GM18498 (cell line): ENCODE data around the gene FDCSP.
A peak's percentile ranks its signal among the peaks of the same experiment; 100 is the strongest.
"Not testable (repeated sequence)": the region's sequence is repeated elsewhere in the genome, so short reads cannot be mapped to it uniquely, and the experiment has no call there.

ENCODE experiments used
- ATAC-seq: cut with Tn5 transposase; IDR thresholded peaks from one replicate; pipeline ENCODE4 v1.9.1; 2021; ENCODE audit warnings: mild to moderate bottlenecking, moderate library complexity; ENCODE audit not compliant: unreplicated experiment

Gene FDCSP

GRCh38 chr4:70225824-70226223 lies at the start of gene FDCSP:
FDCSP (plus strand) TSS chr4:70226124; CDS start chr4:70231195, 5,071 bp downstream.
- ATAC-seq = no peak

- ATAC-seq = no peak
Observed at GRCh38 chr4:70177090-70177489, 48.8 kb upstream of the FDCSP start.

- no peak for ATAC-seq
Observed at GRCh38 chr4:70178075-70178660, 47.8 kb upstream of the FDCSP start.

GRCh38 chr4:70179811-70180210 lies 46.1 kb upstream of the FDCSP start:
- no peak for ATAC-seq

- ATAC-seq = no peak
Observed at GRCh38 chr4:70181864-70182263, 44.1 kb upstream of the FDCSP start.

GRCh38 chr4:70182517-70183167 lies 43.3 kb upstream of the FDCSP start:
- ATAC-seq = no peak

- ATAC-seq = peak; percentile 81
Observed at GRCh38 chr4:70183168-70183939, 42.6 kb upstream of the FDCSP start.

GRCh38 chr4:70183940-70184246 lies 42.0 kb upstream of the FDCSP start:
- no peak for ATAC-seq

GRCh38 chr4:70187216-70187615 lies 38.7 kb upstream of the FDCSP start:
- ATAC-seq = no peak

- ATAC-seq = no peak
Observed at GRCh38 chr4:70190579-70190978, 35.3 kb upstream of the FDCSP start.

GRCh38 chr4:70191647-70192046 lies 34.3 kb upstream of the FDCSP start:
- ATAC-seq = no peak

GRCh38 chr4:70192895-70193294 lies 33.0 kb upstream of the FDCSP start:
- ATAC-seq = no peak

GRCh38 chr4:70195425-70195824 lies 30.5 kb upstream of the FDCSP start, which contains the start of gene ODAM:
ODAM (plus strand) TSS chr4:70195725; CDS start chr4:70196544, 819 bp downstream.
- ATAC-seq = no peak

GRCh38 chr4:70196857-70197256 lies 29.1 kb upstream of the FDCSP start:
- ATAC-seq = no peak

GRCh38 chr4:70197842-70198241 lies 28.1 kb upstream of the FDCSP start:
- no peak for ATAC-seq

GRCh38 chr4:70203601-70204000 lies 22.3 kb upstream of the FDCSP start:
- no peak for ATAC-seq

GRCh38 chr4:70212752-70213151 lies 13.2 kb upstream of the FDCSP start:
- not testable (repeated sequence) for ATAC-seq

GRCh38 chr4:70216109-70216508 lies 9.8 kb upstream of the FDCSP start:
- not testable (repeated sequence) for ATAC-seq

GRCh38 chr4:70216550-70216949 lies 9.4 kb upstream of the FDCSP start:
- not testable (repeated sequence) for ATAC-seq

GRCh38 chr4:70221389-70221788 lies 4.5 kb upstream of the FDCSP start:
- not testable (repeated sequence) for ATAC-seq

- ATAC-seq = not testable (repeated sequence)
Observed at GRCh38 chr4:70221818-70222217, 4.1 kb upstream of the FDCSP start.

GRCh38 chr4:70236125-70236524 lies 10.2 kb downstream of the FDCSP start:
- ATAC-seq = no peak
